Measurements from ENCODE around the gene FARP2.

- TF ChIP-seq, protein P1, sequence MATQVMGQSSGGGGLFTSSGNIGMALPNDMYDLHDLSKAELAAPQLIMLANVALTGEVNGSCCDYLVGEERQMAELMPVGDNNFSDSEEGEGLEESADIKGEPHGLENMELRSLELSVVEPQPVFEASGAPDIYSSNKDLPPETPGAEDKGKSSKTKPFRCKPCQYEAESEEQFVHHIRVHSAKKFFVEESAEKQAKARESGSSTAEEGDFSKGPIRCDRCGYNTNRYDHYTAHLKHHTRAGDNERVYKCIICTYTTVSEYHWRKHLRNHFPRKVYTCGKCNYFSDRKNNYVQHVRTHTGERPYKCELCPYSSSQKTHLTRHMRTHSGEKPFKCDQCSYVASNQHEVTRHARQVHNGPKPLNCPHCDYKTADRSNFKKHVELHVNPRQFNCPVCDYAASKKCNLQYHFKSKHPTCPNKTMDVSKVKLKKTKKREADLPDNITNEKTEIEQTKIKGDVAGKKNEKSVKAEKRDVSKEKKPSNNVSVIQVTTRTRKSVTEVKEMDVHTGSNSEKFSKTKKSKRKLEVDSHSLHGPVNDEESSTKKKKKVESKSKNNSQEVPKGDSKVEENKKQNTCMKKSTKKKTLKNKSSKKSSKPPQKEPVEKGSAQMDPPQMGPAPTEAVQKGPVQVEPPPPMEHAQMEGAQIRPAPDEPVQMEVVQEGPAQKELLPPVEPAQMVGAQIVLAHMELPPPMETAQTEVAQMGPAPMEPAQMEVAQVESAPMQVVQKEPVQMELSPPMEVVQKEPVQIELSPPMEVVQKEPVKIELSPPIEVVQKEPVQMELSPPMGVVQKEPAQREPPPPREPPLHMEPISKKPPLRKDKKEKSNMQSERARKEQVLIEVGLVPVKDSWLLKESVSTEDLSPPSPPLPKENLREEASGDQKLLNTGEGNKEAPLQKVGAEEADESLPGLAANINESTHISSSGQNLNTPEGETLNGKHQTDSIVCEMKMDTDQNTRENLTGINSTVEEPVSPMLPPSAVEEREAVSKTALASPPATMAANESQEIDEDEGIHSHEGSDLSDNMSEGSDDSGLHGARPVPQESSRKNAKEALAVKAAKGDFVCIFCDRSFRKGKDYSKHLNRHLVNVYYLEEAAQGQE (IDR thresholded peaks at IDR 0.05; ENCODE audit: low read depth): no peak
- no peak for TF ChIP-seq TAF1 (IDR thresholded peaks at IDR 0.05; ENCODE audit: low read depth)
- TF ChIP-seq USF1 (IDR thresholded peaks at IDR 0.05): no peak
- TF ChIP-seq, protein P2, sequence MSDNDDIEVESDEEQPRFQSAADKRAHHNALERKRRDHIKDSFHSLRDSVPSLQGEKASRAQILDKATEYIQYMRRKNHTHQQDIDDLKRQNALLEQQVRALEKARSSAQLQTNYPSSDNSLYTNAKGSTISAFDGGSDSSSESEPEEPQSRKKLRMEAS (IDR thresholded peaks at IDR 0.05): no peak
- no peak for TF ChIP-seq RAD21 (IDR thresholded peaks at IDR 0.05; ENCODE audit: low read depth)
- no peak for TF ChIP-seq FOXM1 (IDR thresholded peaks at IDR 0.05; ENCODE audit: borderline replicate concordance, low read depth)
- TF ChIP-seq CREB1 (IDR thresholded peaks at IDR 0.05; ENCODE audit: low read depth): no peak
- TF ChIP-seq EP300 (IDR thresholded peaks at IDR 0.05; ENCODE audit: borderline replicate concordance): no peak
- TF ChIP-seq YY1 (IDR thresholded peaks at IDR 0.05; ENCODE audit: low read depth): no peak
These were observed 98.9 kb downstream of the FARP2 start for GRCh38 chr2:241454837-241455485.

All from Ishikawa (cell line).